ENCODE results near the gene KCNH2.

DNA sequence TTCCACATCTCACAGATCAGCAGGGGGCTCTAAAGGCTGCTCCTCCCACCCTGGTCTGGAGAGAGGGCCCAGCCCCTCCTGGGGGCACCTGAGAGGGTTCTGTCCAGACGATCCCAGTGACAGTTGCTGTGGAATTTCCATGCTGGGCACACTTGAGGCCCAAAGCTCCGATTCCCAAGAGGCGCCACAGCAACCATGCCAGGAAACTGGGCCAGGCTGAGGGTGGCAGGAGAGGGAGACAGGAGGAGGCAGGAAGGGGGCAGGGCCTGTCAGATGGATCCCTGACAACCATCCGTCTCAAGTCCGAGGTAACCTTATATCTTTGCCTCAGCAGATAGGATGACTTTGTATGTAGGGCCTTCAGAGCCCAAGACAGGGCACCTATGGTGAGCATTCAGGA, 8.4 kb upstream of the KCNH2 start:
- TF ChIP-seq POLR2A (IDR thresholded peaks at IDR 0.05; ENCODE audit: low read depth, low read length) (no peak), POU2F2 (IDR thresholded peaks at IDR 0.05; ENCODE audit: low read depth, low read length) (no peak)
